H1 (cell line): ENCODE measurements around the gene STOML1. TPM values are rescaled to one million over a fixed set of nuclear protein-coding genes. Genes with fewer than 3 reads are reported as not detected.

ENCODE experiments used
- ATF2 ChIP-seq: IDR thresholded peaks from 2 replicates; pipeline ENCODE4 v1.6.1; 2012; ENCODE audit warnings: low read length, inconsistent platforms
- BACH1 ChIP-seq: IDR thresholded peaks from 2 replicates; pipeline ENCODE4 v1.6.1; 2012; ENCODE audit warnings: low read length, improper control_type of control experiment
- CBX5 ChIP-seq: fragments of 300-800, 300-1000 bp; sonication (generic); IDR thresholded peaks from 2 replicates; pipeline ENCODE4 v1.7.1; 2016; ENCODE audit warnings: antibody characterized with exemption, low read length, low read depth
- CBX8 ChIP-seq: fragments of 300-800, 300-1000 bp; sonication (generic); IDR thresholded peaks from 2 replicates; pipeline ENCODE4 v1.7.1; 2016; ENCODE audit warnings: low read depth, low read length, borderline replicate concordance
- CEBPB ChIP-seq: IDR thresholded peaks from 2 replicates; pipeline ENCODE4 v1.6.1; 2012; ENCODE audit warnings: low read depth, low read length
- CREB1 ChIP-seq: IDR thresholded peaks from 2 replicates; pipeline ENCODE4 v1.6.1; 2012; ENCODE audit warnings: inconsistent platforms
- CTBP2 ChIP-seq: IDR thresholded peaks from 2 replicates; pipeline ENCODE4 v1.7.0; 2011; ENCODE audit warnings: borderline replicate concordance, mild to moderate bottlenecking, moderate library complexity, mixed read lengths, low read length; ENCODE audit not compliant: insufficient read depth, insufficient read length
- GTF2F1 ChIP-seq: IDR thresholded peaks from 2 replicates; pipeline ENCODE4 v1.6.1; 2012; ENCODE audit warnings: low read depth, low read length, improper control_type of control experiment, borderline replicate concordance
- JUND ChIP-seq: IDR thresholded peaks from 2 replicates; pipeline ENCODE4 v1.6.1; 2011; ENCODE audit warnings: mild to moderate bottlenecking, improper control_type of control experiment, low read length
- KDM4A ChIP-seq: IDR thresholded peaks from one replicate; pipeline ENCODE4 v1.7.1; 2012; ENCODE audit warnings: low read depth, mild to moderate bottlenecking, moderate library complexity, low read length, inconsistent platforms; ENCODE audit not compliant: severe bottlenecking
- MAFK ChIP-seq: IDR thresholded peaks from 2 replicates; pipeline ENCODE4 v1.6.1; 2012; ENCODE audit warnings: low read depth, mild to moderate bottlenecking, improper control_type of control experiment, low read length
- RAD21 ChIP-seq, 2 experiments: IDR thresholded peaks in 1 of 2; conservative IDR thresholded peaks in 1 of 2; 2 replicates each; pipeline ENCODE4 v1.6.1; 2011; ENCODE audit warnings: low read depth in 2 of 2, low read length in 2 of 2, improper control_type of control experiment in 1 of 2, inconsistent platforms in 1 of 2, mild to moderate bottlenecking in 1 of 2, moderate library complexity in 1 of 2
- RFX5 ChIP-seq: IDR thresholded peaks from 2 replicates; pipeline ENCODE4 v1.6.1; 2011; ENCODE audit warnings: low read depth, low read length, improper control_type of control experiment, borderline replicate concordance
- RXRA ChIP-seq: IDR thresholded peaks from 2 replicates; pipeline ENCODE4 v1.6.1; 2011; ENCODE audit warnings: low read depth, mild to moderate bottlenecking, low read length, moderate library complexity; ENCODE audit not compliant: insufficient read depth
- SIN3A ChIP-seq, 2 experiments: IDR thresholded peaks in 1 of 2; conservative IDR thresholded peaks in 1 of 2; 2 replicates each; pipeline ENCODE4 v1.6.1; 2011 to 2012; ENCODE audit warnings: low read length in 2 of 2, improper control_type of control experiment in 1 of 2, low read depth in 1 of 2, mild to moderate bottlenecking in 1 of 2
- SIRT6 ChIP-seq: IDR thresholded peaks from one replicate; pipeline ENCODE4 v1.7.1; 2012; ENCODE audit warnings: low read length, inconsistent platforms
- SP2 ChIP-seq: IDR thresholded peaks from 2 replicates; pipeline ENCODE4 v1.6.1; 2012; ENCODE audit warnings: mild to moderate bottlenecking, low read length, inconsistent platforms
- TCF12 ChIP-seq: IDR thresholded peaks from 2 replicates; pipeline ENCODE4 v1.6.1; 2011; ENCODE audit warnings: low read depth, mild to moderate bottlenecking, low read length
- YY1 ChIP-seq: IDR thresholded peaks from 2 replicates; pipeline ENCODE4 v1.6.1; 2011; ENCODE audit warnings: low read depth, mild to moderate bottlenecking, low read length
- polyA plus RNA-seq, 7 experiments: library from polyadenylated mRNA; depleted of rRNA in 3 of 7; stranded (reverse) in 5 of 7; unstranded in 2 of 7; fragments of >200 nt in 5 of 7; fragments of 200-250 nt in 2 of 7; gene quantifications; 1 replicate in 5 of 7; 2 replicates in 1 of 7; 4 replicates in 1 of 7; pipeline versions ENCODE4 v1.2.1 to v1.2.3, GENCODE V29; 2011 to 2013; ENCODE audit warnings: missing spikeins in 2 of 7, mixed read lengths in 2 of 7
- total RNA-seq: library from RNA; stranded (reverse); fragmentation: NEBNext Ultra II Directional; extraction: Animal tissue kit (Norgen Biotek cat#: 25700); gene quantifications from 2 replicates; pipeline ENCODE4 v1.2.1, GENCODE V29; 2021
- TF ChIP-seq, protein P1 (sequence below): IDR thresholded peaks from 2 replicates; pipeline ENCODE4 v1.6.1; 2011; ENCODE audit warnings: low read depth, mild to moderate bottlenecking, low read length; ENCODE audit not compliant: insufficient read depth
- TF ChIP-seq, protein P2 (sequence below): IDR thresholded peaks from 2 replicates; pipeline ENCODE4 v1.6.1; 2012; ENCODE audit warnings: inconsistent platforms

The STOML1 gene
- total and polyA plus RNA-seq, 2 of the 8 experiments (the other 6 are each of a cell fraction or from before 2014, with no cell fraction given) = 2.6 to 3.2 TPM

- TF ChIP-seq GTF2F1 = peak; percentile 53; the same call in 1 of the 2 replicates
- TF ChIP-seq CBX5 = no peak
- TF ChIP-seq RAD21 (IDR thresholded peaks at IDR 0.05 in 1 of 2, conservative IDR thresholded peaks at IDR 0.05 in 1 of 2; ENCODE audit: low read depth in 2 of 2, low read length in 2 of 2) = 0 out of 4 replicates have a peak, but pooled peaks of 1 of the 2 experiments have one; percentile 15
- TF ChIP-seq JUND = no peak
- no peak for TF ChIP-seq TCF12
- no peak for TF ChIP-seq MAFK
- no peak for TF ChIP-seq ATF2
- TF ChIP-seq, protein P1, sequence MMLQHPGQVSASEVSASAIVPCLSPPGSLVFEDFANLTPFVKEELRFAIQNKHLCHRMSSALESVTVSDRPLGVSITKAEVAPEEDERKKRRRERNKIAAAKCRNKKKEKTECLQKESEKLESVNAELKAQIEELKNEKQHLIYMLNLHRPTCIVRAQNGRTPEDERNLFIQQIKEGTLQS = no peak
- peak; percentile 21; the same call in 1 of the 2 replicates for TF ChIP-seq BACH1
- TF ChIP-seq CTBP2 = no peak
- peak; percentile 57; the same call in 1 of the 2 replicates for TF ChIP-seq YY1
- no peak for TF ChIP-seq SIRT6
- no peak for TF ChIP-seq CBX8
- no peak for TF ChIP-seq RFX5
- TF ChIP-seq CREB1 = no peak
- TF ChIP-seq, protein P2, sequence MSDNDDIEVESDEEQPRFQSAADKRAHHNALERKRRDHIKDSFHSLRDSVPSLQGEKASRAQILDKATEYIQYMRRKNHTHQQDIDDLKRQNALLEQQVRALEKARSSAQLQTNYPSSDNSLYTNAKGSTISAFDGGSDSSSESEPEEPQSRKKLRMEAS = peak; percentile 71
- peak; percentile 83 for TF ChIP-seq SP2
- peak; percentile 98 to 99 for TF ChIP-seq SIN3A (conservative IDR thresholded peaks at IDR 0.05 in 1 of 2, IDR thresholded peaks at IDR 0.05 in 1 of 2; ENCODE audit: low read depth in 1 of 2, low read length in 2 of 2)
- no peak for TF ChIP-seq RXRA
- TF ChIP-seq CEBPB = no peak
- peak; percentile 31 for TF ChIP-seq KDM4A
Measured at GRCh38 chr15:73991726-73992593, at the start of gene STOML1 (continued).
